Endodermal cell (in vitro differentiated cells): ENCODE results near the gene DENND1A. TPM values are rescaled to one million over a fixed set of nuclear protein-coding genes. Genes with fewer than 3 reads are reported as not detected.

Experiments used
- DNase-seq: peaks from one replicate; pipeline ENCODE4 v3.0.0-alpha.2; 2017
- H3K27ac ChIP-seq: 2 replicates; pipeline ENCODE4 v1.5.1; 2013; ENCODE audit warnings: mild to moderate bottlenecking, low read depth, low read length, moderate library complexity
- H3K27me3 ChIP-seq: 2 replicates; pipeline ENCODE4 v1.6.1; 2013; ENCODE audit warnings: mild to moderate bottlenecking, low read length, moderate library complexity; ENCODE audit not compliant: insufficient read depth, control insufficient read depth, poor library complexity, severe bottlenecking
- H3K36me3 ChIP-seq: 2 replicates; pipeline ENCODE4 v1.7.0; 2013; ENCODE audit warnings: mild to moderate bottlenecking, low read length, moderate library complexity; ENCODE audit not compliant: control insufficient read depth, insufficient read depth
- H3K4me1 ChIP-seq: one replicate; pipeline ENCODE4 v1.7.0; 2013; ENCODE audit warnings: low read length; ENCODE audit not compliant: control insufficient read depth, insufficient read depth
- H3K4me3 ChIP-seq: 2 replicates; pipeline ENCODE4 v1.5.1; 2013; ENCODE audit warnings: mild to moderate bottlenecking, low read length, moderate library complexity
- H3K9ac ChIP-seq: 2 replicates; pipeline ENCODE4 v1.6.1; 2013; ENCODE audit warnings: mild to moderate bottlenecking, low read length, moderate library complexity; ENCODE audit not compliant: poor library complexity, severe bottlenecking; ENCODE audit errors: extremely low read depth
- H3K9me3 ChIP-seq: 2 replicates; pipeline ENCODE4 v1.6.1; 2013; ENCODE audit warnings: mild to moderate bottlenecking, low read length, moderate library complexity; ENCODE audit not compliant: control insufficient read depth
- H3K27ac Mint-ChIP-seq: 2 replicates; pipeline ENCODE4 v1.8.0; 2020; ENCODE audit warnings: mixed read lengths
- H3K27me3 Mint-ChIP-seq: 2 replicates; pipeline ENCODE4 v1.8.0; 2021; ENCODE audit warnings: mild to moderate bottlenecking, mixed read lengths; ENCODE audit not compliant: insufficient read depth
- H3K36me3 Mint-ChIP-seq: 2 replicates; pipeline ENCODE4 v1.8.0; 2020; ENCODE audit warnings: low read depth, mixed read lengths
- H3K4me1 Mint-ChIP-seq: 2 replicates; pipeline ENCODE4 v1.8.0; 2020; ENCODE audit warnings: mixed read lengths
- H3K4me3 Mint-ChIP-seq: 2 replicates; pipeline ENCODE4 v1.8.0; 2020; ENCODE audit warnings: mild to moderate bottlenecking, moderate library complexity, mixed read lengths
- H3K9me3 Mint-ChIP-seq: 2 replicates; pipeline ENCODE4 v1.8.0; 2020; ENCODE audit warnings: mild to moderate bottlenecking, mixed read lengths
- WGBS, 2 experiments: methylation state at CpG; one replicate each; pipeline versions ENCODE4 v1.1.5 to v1.1.7; 2013; ENCODE audit warnings: missing lambda C conversion rate in 2 of 2, mixed read lengths in 1 of 2; ENCODE audit not compliant: insufficient coverage in 1 of 2, insufficient read length in 1 of 2; 5-methylcytosine and 5-hydroxymethylcytosine counted together
- total RNA-seq, 2 donors: library from RNA; stranded (reverse); fragmentation: NEBNext Ultra II Directional in 1 of 2; extraction: Animal tissue kit (Norgen Biotek cat#: 25700) in 1 of 2; gene quantifications; 2 replicates in 1 of 2; 3 replicates in 1 of 2; pipeline ENCODE4 v1.2.1, GENCODE V29; 2021
- TF ChIP-seq, protein P1 (sequence below): fragments of 200-600 bp; sonication (generic); conservative IDR thresholded peaks from 2 replicates; pipeline ENCODE4 v1.5.0; 2021; ENCODE audit warnings: antibody characterized with exemption, mild to moderate bottlenecking

DENND1A gene
- total RNA-seq, 2 donors from 2014 or later: 29.5 to 38.4 TPM

DNA sequence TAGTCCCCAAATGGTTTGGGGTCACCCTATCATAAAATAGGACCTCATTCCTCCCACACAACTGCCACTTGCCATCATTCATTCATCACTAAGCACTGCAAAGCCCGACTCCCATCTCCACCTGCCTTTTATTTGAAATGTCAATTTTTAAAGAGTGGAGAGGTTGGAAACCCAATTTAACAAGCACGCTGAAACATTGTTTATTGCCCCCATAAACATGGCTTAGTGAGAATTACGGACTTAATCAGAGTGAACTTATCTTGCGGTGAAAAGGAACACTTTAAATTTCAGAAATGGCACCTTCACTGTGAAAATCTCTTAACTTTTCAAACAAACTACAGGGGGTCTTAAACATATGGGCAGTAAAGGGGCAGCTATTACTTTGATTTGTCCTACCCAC lies 332.9 kb downstream of the DENND1A start:
- H3K36me3 Mint-ChIP-seq: no peaks in the 10 kb centered on the region
- 86 to 91% methylated on average over 3 to 4 of the region's 4 CpGs for WGBS, 2 experiments

DNA sequence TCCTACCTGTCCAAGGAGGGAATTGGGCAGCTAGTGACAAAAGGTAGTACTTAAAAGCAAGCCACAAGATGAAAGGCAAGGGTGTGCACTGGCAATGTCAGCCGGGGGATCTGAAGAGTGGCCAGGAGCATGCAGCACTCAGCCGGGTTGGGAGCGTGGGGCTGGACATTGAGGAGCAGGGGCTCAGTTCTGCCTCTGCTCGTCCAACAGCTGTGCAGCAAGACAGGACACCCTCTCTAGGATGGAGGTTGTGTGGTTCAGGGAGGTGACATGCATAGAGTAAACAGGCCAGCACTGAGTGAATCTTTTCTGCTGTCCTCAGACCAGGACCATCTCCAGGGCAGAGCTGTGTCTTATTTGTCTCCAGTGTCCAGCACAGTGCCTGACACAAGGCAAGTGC lies 338.6 kb downstream of the DENND1A start:
- Mint-ChIP-seq H3K27ac (no peak overlapping the region), H3K27me3 (no peaks in the 10 kb centered on the region), H3K4me1 (peaks cover 3% of the 10 kb centered on the region), H3K9me3 (peaks cover 29% of the 10 kb centered on the region), H3K36me3 (peaks cover 25% of the 10 kb centered on the region), H3K4me3 (no peak overlapping the region)
- Histone ChIP-seq H3K9me3 (peaks cover 17% of the 10 kb centered on the region), H3K27me3 (no peaks in the 10 kb centered on the region), H3K4me1 (no peaks in the 10 kb centered on the region), H3K4me3 (no peak overlapping the region), H3K9ac (no peak overlapping the region), H3K27ac (no peak overlapping the region), H3K36me3 (no peaks in the 10 kb centered on the region)
- WGBS, 2 experiments: 89 to 90% methylated on average over 4 of the region's 4 CpGs
- TF ChIP-seq, protein P1, sequence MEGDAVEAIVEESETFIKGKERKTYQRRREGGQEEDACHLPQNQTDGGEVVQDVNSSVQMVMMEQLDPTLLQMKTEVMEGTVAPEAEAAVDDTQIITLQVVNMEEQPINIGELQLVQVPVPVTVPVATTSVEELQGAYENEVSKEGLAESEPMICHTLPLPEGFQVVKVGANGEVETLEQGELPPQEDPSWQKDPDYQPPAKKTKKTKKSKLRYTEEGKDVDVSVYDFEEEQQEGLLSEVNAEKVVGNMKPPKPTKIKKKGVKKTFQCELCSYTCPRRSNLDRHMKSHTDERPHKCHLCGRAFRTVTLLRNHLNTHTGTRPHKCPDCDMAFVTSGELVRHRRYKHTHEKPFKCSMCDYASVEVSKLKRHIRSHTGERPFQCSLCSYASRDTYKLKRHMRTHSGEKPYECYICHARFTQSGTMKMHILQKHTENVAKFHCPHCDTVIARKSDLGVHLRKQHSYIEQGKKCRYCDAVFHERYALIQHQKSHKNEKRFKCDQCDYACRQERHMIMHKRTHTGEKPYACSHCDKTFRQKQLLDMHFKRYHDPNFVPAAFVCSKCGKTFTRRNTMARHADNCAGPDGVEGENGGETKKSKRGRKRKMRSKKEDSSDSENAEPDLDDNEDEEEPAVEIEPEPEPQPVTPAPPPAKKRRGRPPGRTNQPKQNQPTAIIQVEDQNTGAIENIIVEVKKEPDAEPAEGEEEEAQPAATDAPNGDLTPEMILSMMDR: no peak
- DNase-seq: peak; percentile 30

More for the DNA sequence above, 332.9 kb downstream of the DENND1A start:
- no peak for DNase-seq
- TF ChIP-seq, protein P1: no peak
- Histone ChIP-seq H3K27me3 (no peaks in the 10 kb centered on the region), H3K9ac (no peak overlapping the region), H3K9me3 (no peaks in the 10 kb centered on the region), H3K27ac (no peak overlapping the region), H3K36me3 (no peaks in the 10 kb centered on the region), H3K4me3 (no peak overlapping the region), H3K4me1 (no peaks in the 10 kb centered on the region)
- Mint-ChIP-seq H3K4me1 (peaks cover 7% of the 10 kb centered on the region), H3K27ac (no peak overlapping the region), H3K4me3 (no peak overlapping the region), H3K27me3 (no peaks in the 10 kb centered on the region), H3K9me3 (no peaks in the 10 kb centered on the region)

DNA sequence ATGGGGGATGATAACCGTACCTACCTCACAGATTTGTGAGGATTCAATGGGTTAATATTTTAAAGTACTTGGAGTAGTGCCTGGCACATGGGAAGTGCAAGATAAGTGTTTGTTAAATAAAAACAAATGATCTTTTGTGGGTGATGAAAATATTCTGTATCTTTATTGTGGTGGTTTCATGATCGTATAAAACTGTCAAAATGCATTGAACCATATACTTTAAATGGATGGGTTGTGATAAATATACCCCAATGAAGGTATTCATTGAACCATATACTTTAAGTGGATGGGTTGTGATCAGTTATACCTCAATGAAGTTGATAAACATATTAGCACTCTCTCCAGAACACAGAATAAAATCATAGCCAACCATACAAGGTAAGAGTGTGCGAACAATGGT lies 339.4 kb downstream of the DENND1A start:
- Histone ChIP-seq H3K4me3 (no peak overlapping the region), H3K27ac (no peak overlapping the region), H3K4me1 (no peaks in the 10 kb centered on the region), H3K27me3 (no peaks in the 10 kb centered on the region), H3K9ac (no peak overlapping the region), H3K36me3 (no peaks in the 10 kb centered on the region), H3K9me3 (peaks cover 17% of the 10 kb centered on the region)
- peaks cover 3% of the 10 kb centered on the region for H3K4me1 Mint-ChIP-seq
- DNase-seq: no peak
- no peak overlapping the region for H3K4me3 Mint-ChIP-seq
- H3K27ac Mint-ChIP-seq: no peak overlapping the region
- TF ChIP-seq, protein P1: no peak
- peaks cover 31% of the 10 kb centered on the region for H3K9me3 Mint-ChIP-seq
- WGBS, 2 experiments: 57 to 98% methylated on average over 1 to 3 of the region's 3 CpGs
- H3K27me3 Mint-ChIP-seq: no peaks in the 10 kb centered on the region
- peaks cover 26% of the 10 kb centered on the region for H3K36me3 Mint-ChIP-seq
